Sigmoid colon (tissue), 7 donors: ENCODE data around the gene DNPH1. TPM values are rescaled to one million over a fixed set of nuclear protein-coding genes. Genes with fewer than 3 reads are reported as not detected.
A peak's percentile ranks its signal among the peaks of the same experiment; 100 is the strongest.

ENCODE experiments used
- DNase-seq: peaks from one replicate; pipeline ENCODE4 v3.0.0-alpha.2; 2019
- H3K27ac ChIP-seq, 4 donors: fragments of 200-600 bp; sonication (generic); one replicate each; pipeline ENCODE4 v1.5.1; 2016 to 2019; ENCODE audit warnings: mild to moderate bottlenecking in 1 of 4
- H3K27me3 ChIP-seq, 3 donors: fragments of 200-600 bp; sonication (generic); one replicate each; pipeline ENCODE4 v1.5.1; 2019; ENCODE audit warnings: mild to moderate bottlenecking in 1 of 3
- H3K36me3 ChIP-seq, 4 donors: fragments of 200-600 bp; sonication (generic); one replicate each; pipeline ENCODE4 v1.5.1; 2016 to 2019
- H3K4me1 ChIP-seq, 4 donors: fragments of 200-600 bp; sonication (generic); one replicate each; pipeline ENCODE4 v1.5.1; 2017 to 2019
- H3K4me3 ChIP-seq, 4 donors: fragments of 200-600 bp; sonication (generic); one replicate each; pipeline ENCODE4 v1.5.1; 2017 to 2019; ENCODE audit warnings: mild to moderate bottlenecking in 2 of 4, moderate library complexity in 1 of 4
- H3K9me3 ChIP-seq, 4 donors: fragments of 200-600 bp in 3 of 4; sonication (generic) in 3 of 4; one replicate each; pipeline versions ENCODE4 v1.5.1 to v1.6.1; 2013 to 2019
- CTCF ChIP-seq, 4 experiments: fragments of 450-650 bp in 3 of 4; fragments of 200-600 bp in 1 of 4; IDR thresholded peaks; one replicate each; pipeline ENCODE4 v1.5.1; 2016 to 2019; ENCODE audit warnings: antibody characterized with exemption in 4 of 4, mild to moderate bottlenecking in 3 of 4, moderate library complexity in 2 of 4
- EP300 ChIP-seq, 4 donors: sonication (generic); formaldehyde crosslinking; IDR thresholded peaks; one replicate each; pipeline ENCODE4 v1.6.1; 2017; ENCODE audit warnings: antibody characterized with exemption in 4 of 4
- POLR2A ChIP-seq, 2 donors: fragments of 450-650 bp; IDR thresholded peaks; one replicate each; pipeline ENCODE4 v1.6.1; 2016; ENCODE audit warnings: antibody characterized with exemption in 2 of 2, mild to moderate bottlenecking in 2 of 2, moderate library complexity in 2 of 2
- POLR2AphosphoS5 ChIP-seq, 4 donors: sonication (generic); formaldehyde crosslinking; IDR thresholded peaks; one replicate each; pipeline ENCODE4 v1.6.1; 2017; ENCODE audit warnings: antibody characterized with exemption in 4 of 4
- WGBS, 2 donors: extraction: QIAGEN DNeasy Blood & Tissue Kit; methylation state at CpG; one replicate each; pipeline ENCODE4 v1.1.7; 2013; 5-methylcytosine and 5-hydroxymethylcytosine counted together
- intact Hi-C: fragments of 100-400 bp; cut with DNase I; formaldehyde crosslinking; loops from one replicate; pipeline ENCODE4 v1.15.1; 2023
- polyA plus RNA-seq, 3 donors: library from polyadenylated mRNA; stranded (reverse); fragments of 200-250 nt; gene quantifications; one replicate each; pipeline ENCODE4 v1.2.3, GENCODE V29; 2013
- total RNA-seq, 4 donors: library from RNA; depleted of rRNA; stranded (reverse); fragments of >200 nt; gene quantifications; one replicate each; pipeline ENCODE4 v1.1.0, GENCODE V29; 2016
- donor health status: healthy with polysubstance abuse.
- donor health status: Bipolar disorder and iron deficiency.
- donor health status: healthy.

DNPH1 gene
- total and polyA plus RNA-seq, 7 donors, result 32.1 to 188 (median 96.0) TPM

DNA sequence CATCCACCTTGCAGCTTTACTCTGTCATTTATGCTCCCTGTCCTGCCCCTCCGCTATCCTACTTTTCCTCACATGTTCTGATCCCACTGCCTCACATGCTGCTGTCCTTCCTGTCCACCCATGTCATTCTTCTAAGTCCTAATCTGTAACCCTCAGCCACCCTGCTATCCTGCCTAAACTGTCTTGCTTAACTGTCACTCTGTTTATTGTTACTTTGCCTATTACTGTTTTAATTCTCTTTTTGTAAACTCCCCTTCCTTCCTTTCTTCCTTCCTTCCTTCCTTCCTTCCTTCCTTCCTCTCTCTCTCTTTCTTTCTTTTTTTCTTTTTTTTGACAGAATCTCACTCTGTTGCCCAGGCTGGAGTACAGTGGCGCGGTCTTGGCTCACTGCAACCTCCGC is 45.8 kb downstream of the DNPH1 start:
- no peak for TF ChIP-seq CTCF (IDR thresholded peaks at IDR 0.05)
- no peak for TF ChIP-seq EP300 (IDR thresholded peaks at IDR 0.05)
- TF ChIP-seq POLR2A (IDR thresholded peaks at IDR 0.05), result no peak
- no peak for TF ChIP-seq POLR2AphosphoS5 (IDR thresholded peaks at IDR 0.05)
- H3K36me3 ChIP-seq, result peaks cover 17 to 64% (median 38%) of the 10 kb centered on the region in 4 donors
- no peaks in the 10 kb centered on the region for H3K27me3 ChIP-seq
- no peak overlapping the region for H3K4me3 ChIP-seq
- intact Hi-C loops, result no loop called here
- no peak for DNase-seq
- 97 to 98% methylated on average over 4 of the region's 4 CpGs for WGBS, 2 donors
- H3K9me3 ChIP-seq, result no peaks in the 10 kb centered on the region
- no peak overlapping the region for H3K27ac ChIP-seq
- peaks cover 0 to 31% (median 14%) of the 10 kb centered on the region in 4 donors for H3K4me1 ChIP-seq

DNA sequence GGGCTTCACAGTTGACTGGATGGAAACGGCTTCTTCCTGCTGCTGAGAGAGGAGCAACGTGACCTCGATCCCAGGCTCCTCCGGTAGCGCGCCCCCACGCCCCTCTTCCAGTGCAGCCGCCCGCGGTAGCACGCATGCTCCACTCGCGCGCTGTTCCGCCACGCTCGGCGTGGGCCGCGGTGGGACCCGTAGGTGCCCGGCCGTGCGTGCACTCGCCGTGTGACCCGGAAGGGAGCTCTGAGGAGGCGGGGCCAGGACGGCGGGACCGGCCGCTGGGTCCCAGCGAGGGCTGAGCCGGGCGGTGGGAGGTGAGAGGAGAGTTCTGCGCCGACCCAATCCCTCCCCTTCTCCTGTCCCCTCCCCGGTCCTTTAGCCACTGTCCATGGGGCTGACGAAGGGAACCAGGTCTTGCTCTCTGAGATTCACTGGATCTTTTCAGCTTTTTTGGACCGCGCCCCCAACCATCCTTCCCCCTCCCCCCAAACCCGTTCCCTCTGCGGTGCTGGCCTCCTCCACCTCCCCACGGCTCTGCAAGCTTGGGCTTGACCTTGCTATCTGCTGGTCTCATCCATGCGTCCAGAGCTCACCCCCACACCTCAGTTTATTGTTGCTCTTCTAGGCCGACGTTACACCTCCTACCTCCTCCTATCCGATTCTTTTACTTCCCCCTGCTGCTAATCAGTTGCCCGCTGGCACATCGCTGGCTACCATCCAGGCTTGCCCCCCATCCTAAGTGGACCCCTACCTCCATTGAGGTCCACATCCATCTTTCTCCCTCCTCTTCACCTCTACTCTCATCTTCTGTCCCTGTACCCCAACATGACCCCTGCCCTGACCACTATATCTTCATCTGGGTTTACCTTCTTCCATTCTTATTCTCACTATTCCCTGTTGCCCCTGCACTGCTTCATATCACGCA is 47.1 kb downstream of the DNPH1 start, which contains the start of gene CUL9:
CUL9 (plus strand) TSS at position 255 of the 919 bp plus-strand sequence. CDS start 2,115 bp downstream, outside the sequence.
- peak; percentile 93 for DNase-seq
- WGBS, 2 donors, result 1% methylated on average over 51 of the region's 51 CpGs
- Histone ChIP-seq H3K4me3 (peak within 1 kb of the TSS; percentile 68 to 85 (median 77)), H3K36me3 (peaks cover 21 to 64% (median 35%) of the 10 kb centered on the region in 4 donors), H3K27ac (peak within 1 kb of the TSS; percentile 81 to 87 (median 86)), H3K27me3 (no peaks in the 10 kb centered on the region), H3K4me1 (peaks cover 0 to 38% (median 19%) of the 10 kb centered on the region in 4 donors), H3K9me3 (no peaks in the 10 kb centered on the region)
- peak; percentile 47 to 56 for TF ChIP-seq POLR2A (IDR thresholded peaks at IDR 0.05)
- TF ChIP-seq EP300 (IDR thresholded peaks at IDR 0.05), result peak in 1 of 4 donors; percentile 47
- no peak for TF ChIP-seq CTCF (IDR thresholded peaks at IDR 0.05)
- peak; percentile 84 to 93 (median 92) for TF ChIP-seq POLR2AphosphoS5 (IDR thresholded peaks at IDR 0.05)
- intact Hi-C loops, result no loop called here

GRCh38 chr6:43181621-43181941 is 47.7 kb downstream of the DNPH1 start:
- H3K36me3 ChIP-seq, result peaks cover 22 to 65% (median 34%) of the 10 kb centered on the region in 4 donors
- TF ChIP-seq POLR2A (IDR thresholded peaks at IDR 0.05), result no peak
- TF ChIP-seq CTCF (IDR thresholded peaks at IDR 0.05), result no peak
- TF ChIP-seq POLR2AphosphoS5 (IDR thresholded peaks at IDR 0.05), result no peak
- TF ChIP-seq EP300 (IDR thresholded peaks at IDR 0.05), result no peak
- intact Hi-C loops, result no loop called here
- H3K27ac ChIP-seq, result peak overlapping the region; percentile 81 to 87 (median 86)
- peaks cover 0 to 42% (median 21%) of the 10 kb centered on the region in 4 donors for H3K4me1 ChIP-seq
- DNase-seq, result no peak
- no peaks in the 10 kb centered on the region for H3K9me3 ChIP-seq
- no peaks in the 10 kb centered on the region for H3K27me3 ChIP-seq
- H3K4me3 ChIP-seq, result peak overlapping the region; percentile 68 to 85 (median 77)
- WGBS, 2 donors, result 39 to 50% methylated on average over 9 of the region's 9 CpGs

DNA sequence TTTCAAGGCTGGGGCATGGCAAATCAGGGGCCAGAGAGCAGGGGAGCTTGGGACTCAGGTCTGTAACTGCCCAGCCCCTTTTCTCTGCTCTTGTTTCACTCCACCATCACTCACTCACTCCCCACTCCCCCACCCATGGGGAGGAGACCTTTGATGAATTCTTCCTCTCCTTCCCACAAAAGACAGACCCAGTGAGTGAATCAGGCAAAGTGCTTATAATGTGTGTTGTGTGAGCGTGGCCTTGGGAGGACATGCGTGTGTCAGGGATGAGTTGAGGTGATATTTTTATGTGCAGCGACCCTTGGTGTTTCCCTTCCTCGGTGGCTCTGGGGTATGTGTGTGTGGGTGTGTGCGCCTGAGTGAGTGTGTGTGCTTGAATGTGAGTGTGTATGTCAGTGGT is 48.3 kb downstream of the DNPH1 start:
- no peak for DNase-seq
- TF ChIP-seq POLR2A (IDR thresholded peaks at IDR 0.05) (no peak), POLR2AphosphoS5 (IDR thresholded peaks at IDR 0.05) (no peak), CTCF (IDR thresholded peaks at IDR 0.05) (no peak), EP300 (IDR thresholded peaks at IDR 0.05) (no peak)
- Histone ChIP-seq H3K36me3 (peaks cover 28 to 65% (median 36%) of the 10 kb centered on the region in 4 donors), H3K4me1 (peaks cover 0 to 48% (median 27%) of the 10 kb centered on the region in 4 donors), H3K27ac (peak overlapping the region; percentile 81 to 87 (median 86)), H3K4me3 (no peak overlapping the region), H3K27me3 (no peaks in the 10 kb centered on the region), H3K9me3 (no peaks in the 10 kb centered on the region)
- 69 to 82% methylated on average over 5 of the region's 5 CpGs for WGBS, 2 donors
- intact Hi-C loops, result no loop called here
